ENCODE data around the gene STXBP1. TPM values are rescaled to one million over a fixed set of nuclear protein-coding genes. Genes with fewer than 3 reads are reported as not detected.

STXBP1 gene
- total and polyA plus RNA-seq, 2 of the 8 experiments (the other 6 are each of a cell fraction or from before 2014, with no cell fraction given), result 11.5 to 60.9 TPM

DNA sequence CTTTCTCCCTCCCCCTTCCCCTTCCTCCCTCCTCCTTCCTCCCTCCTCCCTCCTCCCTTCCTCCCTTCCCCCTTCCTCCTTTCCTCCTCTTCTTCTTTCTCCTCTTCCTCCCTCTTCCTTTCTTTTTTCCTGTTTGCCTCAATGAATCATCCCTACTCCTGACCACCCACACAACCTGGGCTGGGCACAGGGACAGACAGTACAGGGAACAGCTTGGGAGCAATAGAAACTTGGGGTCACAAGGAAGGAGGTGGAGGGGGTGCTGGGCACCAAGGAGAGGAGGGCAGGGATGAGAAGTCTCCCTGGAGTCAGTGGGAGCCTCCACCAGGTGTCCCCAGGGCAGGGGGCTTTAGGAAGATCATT, 108.8 kb downstream of the STXBP1 start (continued):
- no peak for TF ChIP-seq SIX5 (IDR thresholded peaks at IDR 0.05; ENCODE audit: low read depth, low read length)
- no peak for TF ChIP-seq TBP (IDR thresholded peaks at IDR 0.05; ENCODE audit: low read depth, low read length)
- TF ChIP-seq SRF (IDR thresholded peaks at IDR 0.05; ENCODE audit: low read depth, low read length), result no peak
- TF ChIP-seq SAP30 (IDR thresholded peaks at IDR 0.05; ENCODE audit: insufficient read depth, insufficient replicate concordance, low read length), result no peak
- no peak for TF ChIP-seq SP4 (IDR thresholded peaks at IDR 0.05; ENCODE audit: low read length)
- no peak for TF ChIP-seq NRF1 (IDR thresholded peaks at IDR 0.05; ENCODE audit: low read depth, low read length)
